Raji (cell line): ENCODE results near the gene HIBCH.

Experiments
- POLR2A ChIP-seq: IDR thresholded peaks from 2 replicates; pipeline ENCODE4 v1.6.1; 2011; ENCODE audit warnings: low read depth, low read length, control low read depth; ENCODE audit not compliant: insufficient read depth

Gene HIBCH

GRCh38 chr2:190319555-190320498 lies at the start of gene HIBCH:
HIBCH (minus strand) TSS chr2:190319826; CDS start chr2:190319750, 76 bp downstream.
- peak; percentile 79 for TF ChIP-seq POLR2A

GRCh38 chr2:190367091-190367490 lies 47.5 kb upstream of the HIBCH start:
- no peak for TF ChIP-seq POLR2A

- TF ChIP-seq POLR2A, result no peak
These were observed 46.7 kb upstream of the HIBCH start for GRCh38 chr2:190366248-190366753.

GRCh38 chr2:190365499-190366204 lies 46.0 kb upstream of the HIBCH start:
- TF ChIP-seq POLR2A, result no peak

- no peak for TF ChIP-seq POLR2A
These were observed 43.3 kb upstream of the HIBCH start for GRCh38 chr2:190362894-190363293.

- TF ChIP-seq POLR2A, result no peak
These were observed 41.9 kb upstream of the HIBCH start for GRCh38 chr2:190361572-190361971.

- TF ChIP-seq POLR2A, result no peak
These were observed 41.3 kb upstream of the HIBCH start for GRCh38 chr2:190360965-190361364.

GRCh38 chr2:190360561-190360960 lies 40.9 kb upstream of the HIBCH start:
- TF ChIP-seq POLR2A, result no peak

GRCh38 chr2:190357600-190357999 lies 38.0 kb upstream of the HIBCH start:
- TF ChIP-seq POLR2A, result no peak

GRCh38 chr2:190355968-190356644 lies 36.5 kb upstream of the HIBCH start:
- no peak for TF ChIP-seq POLR2A

- TF ChIP-seq POLR2A, result no peak
These were observed 34.5 kb upstream of the HIBCH start for GRCh38 chr2:190354003-190354690.

GRCh38 chr2:190353537-190353899 lies 33.9 kb upstream of the HIBCH start:
- no peak for TF ChIP-seq POLR2A

GRCh38 chr2:190352668-190353536 lies 33.3 kb upstream of the HIBCH start:
- no peak for TF ChIP-seq POLR2A

- no peak for TF ChIP-seq POLR2A
These were observed 32.3 kb upstream of the HIBCH start for GRCh38 chr2:190351955-190352354.
